Breast epithelium (tissue), 3 donors: Measurements from ENCODE around the gene BTBD17.

Experiments used
- CTCF ChIP-seq, 3 donors: fragments of 450-650 bp; IDR thresholded peaks; one replicate each; pipeline ENCODE4 v1.5.1; 2016 to 2017; ENCODE audit warnings: antibody characterized with exemption in 3 of 3, mild to moderate bottlenecking in 3 of 3, moderate library complexity in 3 of 3
- POLR2A ChIP-seq: fragments of 450-650 bp; IDR thresholded peaks from one replicate; pipeline ENCODE4 v1.6.1; 2016; ENCODE audit warnings: antibody characterized with exemption, mild to moderate bottlenecking, moderate library complexity

GRCh38 chr17:74369221-74369620 is 7.6 kb upstream of the BTBD17 start:
- TF ChIP-seq CTCF (IDR thresholded peaks at IDR 0.05), result no peak
- no peak for TF ChIP-seq POLR2A
